CD4-positive, alpha-beta T cell treated with Interleukin-21 for 1 hour (primary cell): ENCODE results near the gene PHC2.
"Not testable (repeated sequence)": the region's sequence is repeated elsewhere in the genome, so short reads cannot be mapped to it uniquely, and the experiment has no call there.

Experiments used
- DNase-seq: peaks from one replicate; pipeline ENCODE4 v3.0.0-alpha.2; 2020

PHC2 gene

GRCh38 chr1:33327587-33328325 lies 103.1 kb downstream of the PHC2 start:
- no peak for DNase-seq

DNA sequence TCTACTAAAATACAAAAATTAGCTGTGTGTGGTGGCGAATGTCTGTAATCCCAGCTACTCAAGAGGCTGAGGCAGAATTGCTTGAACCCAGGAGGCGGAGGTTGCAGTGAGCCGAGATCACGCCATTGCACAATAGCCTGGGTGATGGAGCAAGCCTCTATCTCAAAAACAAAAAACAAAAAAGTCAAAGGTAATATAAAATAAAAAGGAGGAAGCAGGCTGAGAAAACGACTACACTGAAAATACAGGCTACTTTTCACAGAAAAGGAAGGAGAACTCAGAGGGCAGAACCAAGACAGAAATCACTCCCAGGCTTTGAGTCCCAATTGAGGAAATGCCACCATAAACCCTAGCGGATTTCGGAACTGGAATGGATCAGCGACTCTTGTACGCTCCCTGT lies 104.1 kb downstream of the PHC2 start:
- no peak for DNase-seq

DNA sequence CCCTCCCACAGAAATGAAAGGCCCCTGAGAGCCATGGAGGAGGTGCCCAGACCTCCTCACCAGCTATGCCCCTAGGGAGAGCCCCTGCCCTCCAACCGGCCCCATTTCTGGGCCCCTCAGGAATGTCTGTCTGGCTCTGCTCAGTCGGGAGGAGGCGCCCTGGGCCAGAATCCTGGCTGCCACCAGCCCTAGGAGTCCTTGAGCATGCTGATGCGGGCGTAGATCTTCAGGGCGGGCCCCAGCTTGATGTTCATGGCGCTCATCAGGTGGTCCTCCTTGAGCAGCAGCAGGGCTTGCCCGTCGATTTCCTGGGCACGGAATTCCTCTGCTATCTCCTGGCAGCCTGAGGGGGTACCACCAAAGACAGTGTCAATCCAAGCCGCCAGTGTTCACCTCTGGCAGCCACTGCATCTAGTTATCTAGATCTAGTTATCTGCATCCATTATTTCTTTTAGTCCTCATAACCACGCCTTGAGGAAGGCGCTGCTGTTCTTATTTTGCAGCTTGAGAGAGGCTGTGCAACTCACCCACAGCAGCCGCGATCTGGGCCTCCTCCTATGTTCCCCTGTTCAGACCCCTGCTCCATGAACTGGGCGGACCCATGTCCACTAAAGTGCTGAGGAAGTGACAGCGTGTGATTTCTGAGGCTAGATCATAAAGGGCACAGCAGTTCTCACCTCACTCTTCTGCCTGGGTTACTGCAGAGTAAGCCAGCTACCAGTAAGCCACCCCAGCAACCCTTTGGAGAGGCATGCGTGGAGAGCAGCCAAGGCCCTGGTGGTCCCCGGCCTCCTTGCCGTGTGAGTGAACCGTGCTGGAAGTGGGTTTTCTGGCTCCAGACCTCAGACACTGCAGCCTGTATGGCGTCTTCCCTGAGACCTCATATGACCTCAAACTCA lies 106.0 kb downstream of the PHC2 start:
- DNase-seq, result no peak

GRCh38 chr1:33323663-33324477 lies 107.0 kb downstream of the PHC2 start:
- no peak for DNase-seq

DNA sequence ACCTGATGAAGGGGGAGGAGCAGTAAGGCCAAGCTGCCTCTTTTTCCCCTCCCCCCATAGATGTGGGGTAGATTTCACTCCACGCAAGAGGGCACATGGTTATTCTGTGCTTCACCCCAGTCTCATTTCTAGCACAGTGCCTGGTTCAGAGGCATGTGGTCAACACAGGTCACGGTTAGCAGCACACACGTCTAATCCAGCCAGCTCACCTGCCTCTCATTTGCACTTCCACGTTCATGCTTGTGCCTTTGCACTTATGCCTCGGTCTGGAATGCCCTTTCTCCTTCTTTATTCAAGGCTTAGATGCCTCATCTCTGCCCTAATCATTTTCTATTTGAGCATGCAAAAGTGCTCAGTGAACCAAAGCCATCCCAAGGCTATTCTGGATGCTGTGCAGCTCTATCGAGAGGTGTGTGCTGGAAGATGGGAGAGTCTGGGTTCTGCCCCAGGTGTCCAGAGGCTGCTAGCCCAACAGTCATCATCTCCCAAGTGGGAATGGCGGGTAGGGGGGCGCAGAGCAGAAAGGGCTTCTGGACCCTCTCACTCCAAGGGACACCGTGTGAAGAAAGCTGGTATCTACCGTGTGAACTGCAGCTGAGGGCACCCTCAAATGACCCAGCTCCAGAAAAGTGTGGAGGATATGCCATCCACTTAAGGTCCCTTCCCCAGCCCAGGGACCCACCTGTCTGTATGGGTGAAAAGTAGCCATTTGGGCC lies 107.9 kb downstream of the PHC2 start:
- no peak for DNase-seq

- DNase-seq, result no peak
These were observed 108.8 kb downstream of the PHC2 start for GRCh38 chr1:33322109-33322508.

DNA sequence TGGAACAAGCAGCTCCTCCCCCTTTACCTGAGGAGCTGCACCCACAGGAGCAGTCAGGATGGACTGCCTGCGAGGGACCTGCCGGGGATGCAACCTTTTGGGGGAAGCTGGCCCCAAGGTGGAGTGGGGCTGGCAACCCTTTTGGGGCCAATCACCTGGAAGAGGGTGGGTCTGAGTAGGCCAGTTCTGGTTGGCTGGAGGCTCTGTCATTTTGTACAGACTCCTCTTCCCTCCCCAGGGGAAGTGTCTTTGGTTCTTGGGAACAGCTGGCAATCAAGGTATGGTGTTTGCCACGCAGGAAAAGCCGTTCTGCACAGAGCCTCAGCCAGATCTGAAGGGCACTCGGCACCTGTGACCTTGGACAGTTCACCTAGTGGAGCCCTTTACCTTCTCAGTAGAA lies 109.7 kb downstream of the PHC2 start:
- no peak for DNase-seq

DNA sequence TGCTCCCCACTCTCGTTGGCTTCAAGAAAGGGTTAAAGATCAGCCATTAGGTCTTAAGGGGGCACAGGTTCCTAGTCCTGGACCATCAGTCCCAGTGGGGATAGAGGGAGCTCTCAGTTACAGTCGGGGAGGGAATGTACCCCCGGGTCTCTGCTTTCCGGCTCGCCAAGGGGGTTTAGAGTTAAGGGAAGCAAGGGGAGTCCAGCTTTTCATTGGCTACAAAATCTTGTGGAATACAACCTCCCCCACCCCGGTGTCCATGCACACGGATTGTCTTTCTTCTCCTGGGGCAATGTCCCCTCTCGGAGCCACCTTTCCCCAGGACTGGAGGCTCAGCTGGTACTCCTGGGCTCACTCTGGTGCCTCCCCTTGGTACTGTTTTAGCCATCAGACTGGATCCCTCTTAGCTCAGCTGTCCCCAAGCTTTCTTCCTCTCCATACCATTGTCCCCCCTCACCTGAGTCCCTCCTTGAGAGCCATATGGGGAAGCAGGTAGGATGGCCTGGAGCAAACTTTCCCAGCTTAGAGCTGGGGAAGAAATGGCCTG lies 110.2 kb downstream of the PHC2 start, which contains the start of gene A3GALT2:
Gene A3GALT2, minus strand, starts transcription at position 480 of the 547 bp plus-strand sequence. Its CDS starts 0 bp downstream, at position 480.
- DNase-seq, result no peak

DNA sequence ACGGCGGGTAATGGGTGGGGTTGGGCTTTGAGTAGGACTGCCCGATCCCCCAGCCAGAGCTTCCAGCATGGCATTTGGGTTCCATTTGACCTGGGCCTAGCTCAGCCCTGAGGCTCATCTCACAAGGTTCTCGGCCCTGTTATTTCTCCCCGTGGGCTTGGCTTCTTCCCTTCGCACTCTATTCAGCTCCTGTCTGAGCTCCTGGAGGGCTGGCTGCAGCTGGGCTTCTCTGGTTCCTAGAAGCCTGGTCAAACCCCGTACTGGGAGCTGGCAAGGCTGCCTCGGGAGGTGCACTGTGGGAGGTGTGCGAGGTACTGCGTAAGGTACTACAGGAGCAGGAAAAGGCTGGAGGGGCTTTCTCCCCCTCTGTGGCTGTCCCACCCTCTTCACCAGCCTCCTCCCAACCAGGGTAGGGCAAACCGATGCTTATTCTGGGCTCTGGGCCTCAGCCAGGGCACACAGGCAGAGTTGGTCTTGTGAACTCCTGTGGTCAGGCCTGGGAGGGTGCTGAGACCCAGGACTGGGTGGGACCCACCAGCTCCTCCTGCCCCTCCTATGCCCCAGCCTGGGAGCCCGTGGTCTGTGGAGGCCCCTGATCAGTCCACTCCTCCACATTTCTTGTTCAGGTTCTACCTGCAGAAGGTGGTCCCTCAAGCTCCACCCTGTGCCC lies 110.8 kb downstream of the PHC2 start:
- no peak for DNase-seq

GRCh38 chr1:33319186-33319948 lies 111.5 kb downstream of the PHC2 start:
- DNase-seq, result no peak

- no peak for DNase-seq
These were observed 112.9 kb downstream of the PHC2 start for GRCh38 chr1:33317946-33318345.

DNA sequence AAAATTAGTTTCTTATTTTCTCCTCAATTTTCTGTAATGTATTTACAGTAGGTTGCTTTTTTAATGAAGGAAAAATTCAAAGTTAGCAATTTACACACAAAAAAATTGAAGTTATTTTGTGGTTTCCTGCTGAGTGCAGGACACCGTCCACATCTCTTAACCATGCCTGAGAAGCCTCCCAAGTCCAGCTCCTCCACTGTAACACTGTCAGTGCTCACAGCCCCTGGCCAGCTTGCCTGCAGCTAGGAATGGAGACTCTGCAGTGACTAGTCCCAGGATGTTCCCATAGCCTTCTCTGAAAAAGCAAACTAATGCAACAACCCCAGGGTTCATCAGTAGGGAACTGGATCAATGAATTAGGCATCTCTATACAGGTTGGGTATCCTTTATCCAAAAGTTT lies 113.5 kb downstream of the PHC2 start:
- no peak for DNase-seq

DNA sequence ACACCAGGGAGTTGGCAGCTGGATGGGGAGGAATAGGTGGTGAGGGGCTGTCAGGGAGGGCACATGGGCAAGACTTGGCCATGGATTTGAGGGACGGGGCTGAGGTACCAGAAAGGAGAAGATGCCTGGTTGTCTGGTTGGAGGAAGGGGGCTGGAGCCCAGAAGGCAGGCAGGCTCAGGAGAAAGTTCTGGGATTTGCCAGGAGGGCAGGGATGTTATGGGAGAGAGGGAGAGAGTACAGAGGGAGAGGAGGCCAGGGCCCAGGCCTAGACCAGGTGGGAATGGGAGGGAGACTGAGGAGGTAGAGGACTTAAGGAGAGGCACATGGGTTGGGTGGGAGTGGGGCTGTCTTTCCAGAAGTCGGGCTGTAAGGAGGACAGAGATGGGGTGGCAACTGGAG lies 114.3 kb downstream of the PHC2 start:
- DNase-seq, result no peak

- no peak for DNase-seq
These were observed 116.5 kb downstream of the PHC2 start for GRCh38 chr1:33314416-33314815.

DNA sequence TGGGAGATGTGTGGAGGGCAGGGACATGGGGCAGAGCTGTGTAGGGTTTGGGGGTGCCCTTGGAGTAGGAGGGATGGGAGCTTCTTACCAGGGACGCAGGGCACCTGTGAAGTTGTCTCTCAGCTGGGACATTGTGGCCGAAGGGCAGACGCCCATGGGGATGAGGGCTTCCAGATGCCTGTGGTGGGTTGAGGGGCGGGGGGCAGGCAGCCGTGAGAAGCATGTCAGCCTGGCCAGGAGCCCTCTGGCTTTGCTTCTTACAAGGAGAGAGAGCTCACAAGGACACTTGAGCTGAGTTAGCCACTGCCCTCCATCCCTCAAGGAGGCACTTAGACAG lies 118.5 kb downstream of the PHC2 start:
- DNase-seq, result no peak

- DNase-seq, result no peak
These were observed 119.0 kb downstream of the PHC2 start for GRCh38 chr1:33311706-33312412.

DNA sequence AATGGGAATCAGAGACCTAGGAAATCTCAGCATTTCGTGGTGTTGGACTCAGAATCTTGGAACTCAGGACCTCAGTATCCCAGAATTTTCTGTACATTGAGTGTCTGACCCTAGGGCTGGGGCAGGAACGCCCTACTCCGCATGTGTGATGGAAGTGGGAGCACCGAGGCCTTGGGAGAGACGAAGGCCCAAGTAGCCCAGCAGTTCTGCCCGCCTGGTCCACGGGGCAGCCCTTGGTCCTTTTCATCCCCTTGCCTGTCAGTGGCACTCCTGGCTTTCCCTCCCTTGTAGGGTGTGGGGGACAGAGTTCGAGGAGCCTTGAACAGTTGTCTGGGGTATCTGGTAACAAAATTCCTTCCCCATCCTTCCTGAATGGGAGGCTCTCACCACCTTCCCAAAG lies 120.2 kb downstream of the PHC2 start:
- DNase-seq, result no peak

DNA sequence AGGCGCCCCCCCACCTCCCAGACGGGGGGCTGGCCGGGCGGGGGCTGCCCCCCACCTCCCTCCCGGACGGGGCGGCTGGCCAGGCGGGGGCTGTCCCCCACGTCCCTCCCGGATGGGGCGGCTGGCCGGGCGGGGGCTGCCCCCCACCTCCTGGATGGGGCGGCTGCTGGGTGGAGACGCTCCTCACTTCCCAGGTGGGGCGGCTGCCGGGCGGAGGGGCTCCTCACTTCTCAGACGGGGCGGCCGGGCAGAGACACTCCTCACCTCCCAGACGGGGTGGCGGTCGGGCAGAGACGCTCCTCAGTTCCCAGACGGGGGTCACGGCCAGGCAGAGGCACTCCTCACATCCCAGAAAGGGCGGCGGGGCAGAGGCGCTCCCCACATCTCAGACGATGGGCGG lies 121.5 kb downstream of the PHC2 start:
- not testable (repeated sequence) for DNase-seq

GRCh38 chr1:33307494-33307864 lies 123.4 kb downstream of the PHC2 start:
- DNase-seq, result no peak
